ENCODE measurements around the gene NCEH1.

Gene NCEH1

DNA sequence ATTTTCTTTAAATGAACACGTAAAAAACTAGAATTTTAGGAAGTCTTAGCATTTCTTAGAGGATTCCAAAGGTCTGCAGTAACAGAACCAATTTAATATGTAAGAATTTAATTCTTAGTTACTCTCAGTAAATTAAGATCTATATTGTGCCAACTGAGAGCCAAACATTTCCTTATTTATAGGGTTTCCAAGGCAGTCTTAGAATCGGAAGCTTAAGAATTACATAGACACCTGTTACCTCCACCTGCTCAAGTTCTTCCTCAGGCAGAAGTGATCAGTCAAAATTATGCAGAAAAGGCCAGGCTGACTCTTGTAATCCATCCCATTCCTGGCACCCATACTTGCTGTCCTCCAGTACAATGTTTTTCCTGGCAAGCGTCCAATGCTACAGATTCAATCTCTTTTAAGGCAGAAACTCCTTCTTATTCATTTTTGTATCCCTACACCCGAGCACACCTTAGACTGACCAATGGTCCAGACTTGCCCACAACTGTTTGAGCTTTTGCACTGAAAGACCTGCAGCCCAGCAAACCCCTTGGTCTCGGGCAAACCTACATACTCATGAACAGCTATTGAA is 64.3 kb downstream of the NCEH1 start:
- DNase-seq (ENCODE audit: low read depth in 3 of 3, low spot score in 1 of 3) = no peak

DNA sequence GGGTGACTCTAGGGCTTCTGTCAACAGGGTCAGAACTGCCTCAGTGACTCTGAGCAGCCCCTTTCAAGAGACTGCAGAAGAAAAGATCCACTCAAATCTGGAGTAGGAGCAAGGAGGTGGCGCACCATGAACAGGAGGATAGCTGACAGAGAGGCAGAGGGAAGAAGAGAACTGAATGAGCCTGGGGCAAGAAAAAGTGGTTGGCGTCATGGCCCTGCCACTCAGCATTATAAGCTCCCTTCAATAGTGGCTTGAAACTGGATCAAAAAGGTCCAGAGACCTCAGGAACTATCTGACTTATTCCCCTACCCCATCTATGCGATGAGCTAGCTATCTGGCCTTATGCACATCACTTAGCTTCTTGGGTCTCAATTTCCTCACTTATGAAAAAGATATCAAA is 66.6 kb downstream of the NCEH1 start:
- no peak for DNase-seq (ENCODE audit: low read depth in 3 of 3, low spot score in 1 of 3)

DNA sequence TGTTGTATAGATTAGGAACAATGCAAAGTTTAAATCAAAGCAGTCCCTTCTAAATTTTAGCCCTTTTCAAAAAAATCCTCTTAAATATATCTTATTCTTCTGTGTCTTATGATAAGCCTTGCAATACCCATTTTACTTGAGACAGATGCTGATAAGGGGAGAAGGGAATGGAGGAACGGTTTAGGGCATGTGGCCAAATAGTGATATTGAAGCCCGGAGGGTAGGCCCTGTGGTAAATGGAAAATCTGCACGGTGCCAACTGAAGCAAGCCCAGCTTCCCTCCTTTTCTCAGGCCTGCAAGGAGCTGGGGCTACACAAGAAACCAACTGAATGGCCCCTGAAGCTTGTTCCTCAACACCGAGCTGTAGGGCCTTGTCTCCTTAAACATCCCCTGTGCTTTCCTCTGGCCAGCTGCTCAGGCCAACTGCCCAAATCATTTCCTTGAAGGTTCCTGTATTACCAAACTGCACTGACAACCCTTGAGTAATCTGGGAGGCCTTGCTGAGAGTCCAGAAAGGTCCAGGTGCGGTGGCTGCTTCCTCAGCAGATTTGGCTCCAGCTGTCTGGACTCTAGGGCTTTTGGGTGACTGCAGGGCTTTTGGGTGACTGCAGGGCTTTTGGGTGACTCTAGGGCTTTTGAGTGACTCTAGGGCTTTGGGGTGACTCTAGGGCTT is 67.2 kb downstream of the NCEH1 start:
- DNase-seq (ENCODE audit: low read depth in 3 of 3, low spot score in 1 of 3) = no peak

DNA sequence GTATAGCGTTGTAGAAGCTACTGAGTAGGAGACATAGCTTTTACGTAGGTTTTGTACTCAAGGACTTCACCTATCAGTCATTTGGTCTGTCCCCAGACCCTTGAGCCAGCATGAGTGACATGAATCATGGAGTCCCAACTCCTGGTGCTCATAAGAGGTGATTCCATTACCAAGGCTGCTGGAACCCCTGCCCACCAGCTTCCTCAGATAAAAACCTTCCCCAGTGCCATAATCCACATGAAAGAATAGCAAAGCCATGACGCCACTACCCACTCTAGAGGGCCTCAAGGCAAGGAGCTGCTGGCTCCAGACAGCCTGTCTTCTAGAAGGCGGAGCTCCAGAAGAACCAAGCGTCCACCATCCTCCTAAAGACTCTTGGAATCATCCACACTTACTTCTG is 69.6 kb downstream of the NCEH1 start:
- no peak for DNase-seq (ENCODE audit: low read depth in 3 of 3, low spot score in 1 of 3)

DNA sequence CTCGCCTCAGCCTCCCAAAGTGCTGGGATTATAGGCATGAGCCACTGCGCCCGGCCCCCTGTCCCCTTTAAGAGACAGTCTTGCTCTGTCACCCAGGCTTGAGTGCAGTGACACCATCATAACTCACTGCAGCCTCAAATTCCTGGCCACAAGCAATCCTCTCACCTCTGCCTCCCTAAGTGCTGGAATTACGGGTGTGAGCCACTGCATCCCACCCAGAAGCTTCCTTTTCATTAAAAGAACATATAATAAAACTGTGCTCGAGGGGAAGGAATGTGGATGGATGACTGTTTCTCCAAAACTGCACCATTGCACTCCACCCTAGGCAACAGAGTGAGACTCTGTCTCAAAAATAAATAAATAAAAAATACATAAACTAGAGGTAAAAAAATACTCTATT is 70.1 kb downstream of the NCEH1 start:
- no peak for DNase-seq (ENCODE audit: low read depth in 3 of 3, low spot score in 1 of 3)

DNA sequence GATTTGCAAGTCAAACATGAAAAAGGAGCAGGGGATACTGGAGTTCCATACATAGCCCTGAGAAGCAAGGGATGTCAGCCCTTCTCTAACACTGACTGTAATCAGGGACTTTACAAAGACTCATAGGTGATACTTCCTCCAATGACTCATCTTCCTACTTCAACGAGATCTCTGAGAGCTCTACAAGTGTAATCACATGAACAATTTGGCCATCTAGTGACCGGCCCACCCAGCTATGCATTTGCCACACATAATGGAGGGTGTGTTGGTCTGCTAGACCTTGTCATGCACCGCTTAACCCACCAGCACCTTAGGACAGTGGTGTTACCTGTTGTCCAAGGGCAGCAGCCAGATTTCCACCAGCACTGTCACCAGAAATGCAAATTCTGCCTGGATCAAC is 75.3 kb downstream of the NCEH1 start:
- DNase-seq (ENCODE audit: low read depth in 3 of 3, low spot score in 1 of 3) = no peak

DNA sequence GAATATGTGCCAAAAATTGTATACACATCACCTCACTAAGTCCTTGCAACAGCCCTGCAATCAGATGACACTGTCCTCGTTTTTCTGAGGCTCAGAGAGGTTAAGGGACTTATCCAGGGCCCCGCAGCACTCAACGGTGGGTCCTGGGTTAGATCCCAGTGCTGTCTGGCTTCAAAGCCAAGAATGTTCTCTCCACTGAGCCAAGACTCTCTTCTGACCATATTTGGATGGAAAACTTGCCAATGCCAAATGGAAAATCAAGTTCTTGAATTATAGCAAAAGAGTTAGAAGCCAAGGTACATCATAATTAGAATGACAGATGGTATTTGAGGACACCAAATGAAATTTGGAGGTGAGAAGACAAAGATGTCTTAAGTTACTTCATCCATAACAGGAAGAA is 75.9 kb downstream of the NCEH1 start:
- no peak for DNase-seq (ENCODE audit: low read depth in 3 of 3, low spot score in 1 of 3)

DNA sequence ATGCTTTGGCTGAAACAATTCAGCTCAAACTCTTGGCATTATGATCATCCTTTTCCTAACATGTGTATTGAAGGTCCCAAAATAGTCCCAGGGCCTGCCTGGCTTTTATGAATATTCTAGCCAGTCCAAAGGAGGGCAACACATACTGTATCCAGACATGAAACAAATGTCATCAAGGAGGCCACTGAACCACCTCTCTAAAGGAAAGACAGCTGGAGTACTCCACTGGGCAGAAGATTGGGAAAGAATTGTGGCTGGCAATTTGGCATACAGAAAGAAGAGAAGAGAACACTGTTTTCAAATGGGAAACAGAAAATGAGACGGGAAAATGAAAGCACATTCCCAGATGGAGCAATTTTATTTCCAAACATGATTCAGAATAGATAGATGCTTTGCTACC is 80.6 kb downstream of the NCEH1 start:
- DNase-seq (ENCODE audit: low read depth in 3 of 3, low spot score in 1 of 3) = no peak

DNA sequence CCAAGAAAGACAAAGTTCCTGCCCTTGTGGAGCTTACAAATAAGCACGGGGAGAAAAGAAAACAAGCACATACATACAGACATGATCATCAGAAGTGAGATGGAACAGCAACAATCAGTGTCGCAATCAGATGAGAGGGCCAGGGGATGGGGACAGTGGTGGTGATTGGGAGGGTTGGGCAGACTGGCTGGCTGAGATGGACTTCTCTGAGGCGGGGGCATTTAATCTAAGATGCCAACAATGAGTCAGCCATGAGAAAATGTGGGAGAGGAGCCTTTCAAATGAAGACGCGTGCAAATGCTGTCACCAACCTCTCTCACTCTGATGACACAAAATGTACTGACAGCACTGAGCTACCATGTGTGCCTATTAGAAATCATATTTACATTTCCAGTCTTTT is 81.4 kb downstream of the NCEH1 start:
- no peak for DNase-seq (ENCODE audit: low read depth in 3 of 3, low spot score in 1 of 3)

DNA sequence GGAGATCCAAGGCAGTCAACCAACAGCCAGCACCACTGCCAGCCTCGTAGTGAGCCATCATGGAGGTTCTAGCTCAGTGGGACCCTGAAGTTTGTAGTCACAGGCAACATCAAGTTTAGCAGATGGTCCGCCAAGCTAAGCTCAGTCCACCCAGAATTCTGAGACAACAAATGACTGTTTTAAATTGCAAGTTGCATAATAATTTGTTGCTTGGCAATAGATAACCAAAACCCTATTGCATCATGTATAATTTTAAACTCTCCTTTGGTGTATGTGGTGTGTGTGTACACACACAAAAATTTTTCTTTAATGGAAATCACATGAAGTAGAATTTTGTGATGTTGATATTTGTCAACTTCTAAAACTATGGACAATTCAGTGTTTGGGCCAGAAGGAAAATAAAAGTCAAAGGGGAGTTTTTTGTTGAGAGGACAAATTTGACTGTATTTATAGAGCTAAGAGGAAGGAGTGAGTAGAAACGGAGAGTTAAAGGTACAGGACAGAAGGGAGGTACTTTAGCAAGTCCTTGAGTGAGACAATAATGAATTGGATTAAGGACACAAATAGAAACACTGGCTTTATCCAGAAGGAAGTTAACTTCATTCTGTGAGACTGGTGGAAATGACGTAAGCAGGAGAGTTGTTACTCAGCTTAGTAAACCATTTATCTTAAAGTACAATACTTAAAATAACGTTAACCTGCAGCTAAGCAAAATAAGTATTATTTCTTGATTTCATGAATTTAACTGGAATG is 83.6 kb downstream of the NCEH1 start:
- DNase-seq (ENCODE audit: low read depth in 3 of 3, low spot score in 1 of 3) = no peak

DNA sequence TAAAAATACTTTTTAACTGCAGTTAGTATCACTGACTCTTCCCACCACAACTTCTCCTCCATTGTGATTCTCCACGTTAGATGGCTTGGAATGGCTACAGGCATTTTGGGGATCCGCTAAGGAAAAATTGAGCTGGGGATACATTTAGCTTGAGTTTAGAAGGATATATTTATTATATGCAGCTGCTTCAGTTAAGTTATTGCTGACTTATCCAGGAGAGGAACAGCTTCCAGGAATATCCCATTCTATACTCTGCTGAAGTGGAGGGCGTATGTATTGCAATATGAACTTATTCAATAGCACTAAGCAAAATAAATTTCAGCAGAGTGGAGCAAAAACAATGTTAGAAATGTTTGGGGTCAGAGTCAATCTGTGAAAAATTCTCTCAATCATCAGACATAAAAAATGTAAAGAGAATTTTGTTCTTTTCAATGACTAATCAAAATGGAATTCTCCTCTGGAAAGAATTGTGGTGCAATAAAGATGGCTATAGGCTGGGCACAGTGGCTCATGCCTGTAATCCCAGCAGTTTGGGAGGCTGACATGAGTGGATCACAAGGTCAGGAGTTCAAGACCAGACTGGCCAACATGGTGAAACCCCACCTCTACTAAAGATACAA is 84.7 kb downstream of the NCEH1 start:
- DNase-seq (ENCODE audit: low read depth in 3 of 3, low spot score in 1 of 3) = no peak

DNA sequence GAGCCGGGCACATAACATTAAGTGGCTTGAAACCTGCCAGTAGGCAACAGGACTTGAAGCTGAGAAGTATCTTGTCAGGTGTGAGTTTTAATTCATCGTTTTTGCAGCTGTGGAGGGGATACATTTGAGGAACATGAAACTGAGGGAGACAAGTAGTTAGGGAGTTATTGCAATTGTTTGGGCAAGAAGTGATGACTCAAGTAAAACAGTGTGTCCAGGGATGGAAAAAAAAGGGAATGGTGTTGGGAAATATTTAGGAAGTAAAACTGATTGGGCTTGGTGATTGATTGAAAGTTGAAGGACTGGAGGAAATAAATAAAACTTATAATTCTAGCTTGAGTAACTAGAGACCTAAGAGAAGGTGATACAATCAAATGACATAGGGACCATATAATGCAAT is 85.5 kb downstream of the NCEH1 start:
- DNase-seq (ENCODE audit: low read depth in 3 of 3, low spot score in 1 of 3) = no peak

DNA sequence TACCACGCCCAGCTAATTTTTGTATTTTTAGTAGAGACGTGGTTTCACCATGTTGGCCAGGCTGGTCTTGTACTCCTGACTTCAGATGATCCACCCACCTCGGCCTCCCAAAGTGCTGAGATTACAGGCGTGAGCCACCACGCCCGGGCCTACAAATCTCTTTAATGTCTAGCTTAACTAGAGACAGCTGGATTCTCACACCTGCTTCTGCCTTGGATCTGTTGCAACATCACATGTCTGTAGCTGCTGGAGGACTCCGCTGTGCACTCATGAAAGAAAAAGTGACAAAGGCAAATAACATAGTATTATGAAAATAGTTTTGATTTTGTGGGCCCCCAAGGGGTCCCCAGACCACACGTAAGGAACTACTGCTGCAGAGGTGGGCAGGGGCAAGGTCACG is 85.9 kb downstream of the NCEH1 start:
- DNase-seq (ENCODE audit: low read depth in 3 of 3, low spot score in 1 of 3) = no peak

DNA sequence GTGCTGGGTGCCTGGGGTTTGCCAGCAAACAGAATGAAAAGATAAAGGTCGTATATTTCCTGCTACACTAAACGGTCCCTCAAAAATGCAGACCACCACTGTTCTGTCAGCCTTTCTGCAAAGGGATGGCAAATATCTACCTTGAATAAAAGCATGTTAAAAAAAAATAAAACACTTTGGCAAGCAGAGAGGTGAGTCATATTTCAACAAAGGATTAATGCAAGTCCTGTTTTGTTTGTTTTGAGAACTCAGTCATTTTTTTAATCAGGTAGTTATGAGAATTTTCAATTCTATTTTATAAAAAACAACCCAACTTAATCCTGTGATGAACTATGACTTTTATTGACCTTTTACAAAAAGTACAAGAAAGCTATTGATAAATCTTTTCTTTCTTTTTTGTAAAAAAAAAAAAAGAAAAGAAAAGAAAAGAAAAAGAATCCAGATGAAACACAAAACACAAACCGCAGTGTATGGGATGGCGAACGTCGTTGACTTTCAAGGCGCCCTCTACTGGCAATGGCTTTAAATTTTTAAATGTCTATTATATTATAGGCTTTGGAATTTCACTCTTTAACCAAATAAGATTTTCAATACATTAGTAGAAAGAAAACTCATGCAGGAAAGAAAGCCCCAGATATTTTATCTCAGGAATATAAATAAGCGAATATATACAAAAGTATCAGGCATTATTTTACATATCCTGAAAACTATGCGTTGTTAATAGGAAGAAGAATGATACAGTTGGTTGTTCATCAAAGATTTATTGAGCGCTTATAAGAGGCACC is 87.8 kb downstream of the NCEH1 start:
- DNase-seq (ENCODE audit: low read depth in 3 of 3, low spot score in 1 of 3) = no peak

DNA sequence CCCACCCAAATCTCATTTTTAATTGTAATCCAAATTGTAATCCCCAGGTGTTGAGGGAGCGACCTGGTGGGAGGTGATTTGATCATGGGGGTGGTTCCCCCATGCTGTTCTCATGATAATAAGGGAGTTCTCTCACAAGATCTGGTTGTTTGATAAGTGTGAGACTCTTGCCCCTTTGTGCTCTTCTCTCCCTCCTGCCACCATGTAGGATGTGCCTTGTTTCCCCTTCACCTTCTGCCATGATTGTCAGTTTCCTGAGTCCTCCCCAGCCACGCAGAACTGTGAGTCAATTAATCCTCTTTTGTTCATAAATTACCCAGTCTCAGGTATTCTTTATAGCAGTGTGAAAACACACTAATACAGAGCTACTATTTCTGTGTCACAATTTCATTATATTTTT is 88.7 kb downstream of the NCEH1 start:
- no peak for DNase-seq (ENCODE audit: low read depth in 3 of 3, low spot score in 1 of 3)

DNA sequence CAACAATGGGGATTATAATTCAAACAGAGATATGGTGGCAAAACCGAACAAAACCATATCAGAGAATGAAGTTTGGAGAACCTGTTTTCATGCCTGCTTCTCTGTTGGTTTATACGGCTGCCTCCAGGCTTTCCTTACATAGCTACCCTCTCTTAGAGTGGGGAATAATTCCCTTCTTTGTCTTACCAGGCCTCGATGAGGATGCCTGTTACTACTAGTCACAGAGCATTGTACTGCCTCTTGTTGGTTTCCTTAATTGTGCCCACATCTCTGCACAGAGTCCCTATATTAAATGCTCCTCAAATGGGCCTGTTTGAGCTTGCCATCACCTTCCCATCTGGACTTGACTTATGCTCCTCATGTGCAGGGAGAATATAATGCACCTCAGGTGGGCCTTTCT is 92.9 kb downstream of the NCEH1 start:
- no peak for DNase-seq (ENCODE audit: low read depth in 3 of 3, low spot score in 1 of 3)

DNA sequence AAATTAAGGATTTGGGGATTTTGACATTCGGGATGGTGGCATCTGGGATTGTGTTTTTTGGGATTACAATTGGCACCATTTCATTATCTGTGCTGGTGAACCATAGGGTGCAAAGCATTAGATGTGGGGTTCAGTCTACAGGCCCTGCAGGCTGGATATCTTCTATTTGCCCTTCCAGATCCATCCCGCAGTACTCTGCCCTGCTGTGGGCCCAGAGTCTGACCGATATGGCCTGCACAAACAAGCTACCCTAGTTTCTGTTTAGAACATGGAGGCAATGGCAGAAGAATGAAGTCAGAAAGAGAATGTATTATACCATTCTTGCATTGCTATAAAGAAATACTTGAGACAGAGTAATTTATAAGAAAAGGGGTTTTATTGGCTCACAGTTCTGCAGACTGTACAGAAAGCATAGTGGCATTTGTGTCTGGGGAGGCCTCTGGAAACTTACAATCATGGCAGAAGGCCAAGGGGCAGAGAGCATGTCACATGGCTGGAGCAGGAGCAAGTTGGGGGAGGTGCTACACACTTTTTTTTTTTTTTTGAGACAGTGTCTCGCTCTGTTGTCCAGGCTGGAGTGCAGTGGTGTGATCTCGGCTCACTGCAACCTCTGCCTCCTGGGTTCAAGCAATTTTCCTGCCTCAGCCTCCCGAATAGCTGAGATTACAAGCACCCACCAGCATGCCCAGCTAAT is 93.7 kb downstream of the NCEH1 start:
- no peak for DNase-seq (ENCODE audit: low read depth in 3 of 3, low spot score in 1 of 3)

DNA sequence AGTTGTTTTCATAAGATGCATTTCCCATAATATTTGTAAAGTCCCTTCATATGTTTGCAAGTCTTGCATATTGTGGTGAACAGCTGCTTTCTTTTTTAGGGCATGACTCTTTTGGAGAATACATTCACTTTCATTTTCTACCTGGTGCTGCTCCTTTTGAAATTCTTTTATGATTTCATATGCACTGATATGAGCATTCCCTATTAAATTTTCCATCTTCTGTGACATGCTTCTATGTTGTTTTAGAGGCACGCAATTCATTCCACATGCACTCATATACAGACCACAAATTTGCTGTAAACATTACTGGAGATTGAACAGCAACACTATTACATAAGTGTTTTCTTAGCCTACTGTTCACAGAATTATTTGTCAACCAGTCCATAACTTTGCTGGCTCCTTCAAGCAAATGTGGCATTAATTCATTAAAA is 94.8 kb downstream of the NCEH1 start:
- DNase-seq (ENCODE audit: low read depth in 3 of 3, low spot score in 1 of 3) = no peak

DNA sequence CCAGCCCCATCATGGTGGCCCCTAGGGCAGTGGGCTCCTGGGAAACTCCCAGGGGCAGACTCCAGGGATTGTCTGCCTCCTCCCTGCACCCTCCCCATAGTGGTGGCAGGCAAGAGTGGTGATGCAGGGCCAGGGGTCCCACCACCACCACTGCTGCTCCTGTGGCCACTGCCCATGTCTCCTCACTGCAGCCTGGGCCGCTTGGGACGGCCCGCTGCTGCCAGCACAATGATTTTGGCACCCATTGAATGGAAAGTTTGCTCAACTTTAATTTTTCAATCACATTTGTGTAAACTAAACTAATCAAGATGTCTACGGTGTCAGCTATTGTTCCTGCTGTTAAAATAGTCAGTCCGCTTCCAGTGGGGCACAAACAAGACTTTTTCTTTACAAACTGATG is 95.6 kb downstream of the NCEH1 start:
- DNase-seq (ENCODE audit: low read depth in 3 of 3, low spot score in 1 of 3) = no peak

DNA sequence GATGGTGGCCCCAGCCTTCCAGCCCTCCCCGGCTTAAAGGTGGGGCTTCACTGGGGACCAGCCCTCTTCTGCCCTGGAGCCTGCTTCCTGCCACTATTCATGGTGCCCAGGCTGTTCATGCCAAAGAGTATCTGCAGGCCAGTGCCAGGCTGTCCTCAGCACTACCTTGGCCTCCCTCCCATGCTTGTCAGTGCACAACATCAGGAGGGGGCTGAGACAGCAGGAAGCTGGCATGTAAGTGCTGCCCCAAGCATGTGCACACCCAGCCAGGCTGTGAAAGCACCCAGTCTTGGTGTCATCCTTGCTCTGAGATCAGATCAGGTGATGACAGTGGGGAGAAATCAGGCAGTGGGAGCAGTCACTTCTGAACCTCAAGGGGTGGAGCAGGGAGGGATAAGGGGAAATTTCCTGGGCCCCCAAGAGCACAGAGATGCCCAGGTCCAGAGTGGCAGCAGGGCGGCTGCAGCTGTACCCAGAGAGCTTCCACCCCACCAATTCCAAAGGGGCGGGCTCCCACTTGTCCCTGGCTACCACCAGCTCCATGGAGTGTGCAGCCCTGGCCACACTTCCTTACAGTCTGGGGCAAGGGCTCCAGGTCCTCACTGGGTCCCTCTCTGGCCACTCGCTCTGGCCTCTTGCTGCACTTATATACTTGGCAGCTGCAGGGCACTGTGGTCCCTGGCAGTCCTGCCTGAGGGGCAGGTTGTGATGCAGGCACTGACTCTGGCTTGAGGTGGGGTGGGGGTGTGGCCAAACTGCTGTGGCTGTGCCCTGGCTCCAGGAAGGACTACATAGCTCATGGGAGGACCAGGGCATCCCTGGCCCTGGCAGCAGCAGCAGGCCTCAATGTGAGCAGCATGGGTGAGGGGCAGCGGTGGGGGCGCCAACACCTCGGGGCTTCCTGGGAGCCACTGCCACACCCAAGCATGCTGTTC is 96.3 kb downstream of the NCEH1 start:
- no peak for DNase-seq (ENCODE audit: low read depth in 3 of 3, low spot score in 1 of 3)

Measured in stimulated activated CD4-positive, alpha-beta T cell treated with anti-CD3 and anti-CD28 coated beads, TNF-alpha, amount 100 ng/mL, for 1 hour (primary cell).